ENCODE results near the gene GRIP1. TPM values are rescaled to one million over a fixed set of nuclear protein-coding genes. Genes with fewer than 3 reads are reported as not detected.

The GRIP1 gene
- total RNA-seq, 1 donor: under 0.01 TPM

DNA sequence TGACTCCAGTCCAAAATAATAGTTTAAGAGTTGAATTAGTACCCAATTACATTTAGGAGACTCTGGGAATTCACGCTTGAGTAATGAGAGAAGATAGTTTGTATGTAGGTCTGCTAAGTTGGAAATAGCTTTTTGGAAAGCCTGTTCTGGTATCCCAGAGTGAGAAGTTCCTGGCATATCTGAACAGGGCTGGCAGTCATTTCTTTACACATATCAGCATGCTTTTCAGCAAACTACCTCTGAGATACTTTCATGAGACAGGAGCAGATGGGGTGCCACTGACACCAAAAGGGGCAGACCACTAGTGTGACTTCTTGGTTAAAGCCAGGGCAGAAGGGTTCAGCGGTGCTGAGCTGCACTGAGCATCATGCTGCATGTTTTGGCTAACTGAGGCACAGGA, 45.1 kb upstream of the GRIP1 start:
- Histone ChIP-seq H3K9me3 (ENCODE audit: low read depth, low read length) (no peaks in the 10 kb centered on the region), H3K27me3 (ENCODE audit: insufficient read depth, low read length) (no peaks in the 10 kb centered on the region), H3K4me3 (ENCODE audit: insufficient read depth, low read length) (no peak overlapping the region), H3K36me3 (ENCODE audit: insufficient read depth, low read length) (no peaks in the 10 kb centered on the region), H3K27ac (ENCODE audit: low read depth, low read length) (no peak overlapping the region), H3K4me1 (ENCODE audit: insufficient read depth, low read length) (no peaks in the 10 kb centered on the region), H4K20me1 (ENCODE audit: insufficient read depth, low read length) (no peaks in the 10 kb centered on the region), H3K4me2 (ENCODE audit: insufficient read depth, low read length) (no peak overlapping the region), H3K79me2 (ENCODE audit: insufficient read depth, low read length) (no peaks in the 10 kb centered on the region), H2AFZ (ENCODE audit: low read length) (no peak overlapping the region)
- TF ChIP-seq, protein P1, sequence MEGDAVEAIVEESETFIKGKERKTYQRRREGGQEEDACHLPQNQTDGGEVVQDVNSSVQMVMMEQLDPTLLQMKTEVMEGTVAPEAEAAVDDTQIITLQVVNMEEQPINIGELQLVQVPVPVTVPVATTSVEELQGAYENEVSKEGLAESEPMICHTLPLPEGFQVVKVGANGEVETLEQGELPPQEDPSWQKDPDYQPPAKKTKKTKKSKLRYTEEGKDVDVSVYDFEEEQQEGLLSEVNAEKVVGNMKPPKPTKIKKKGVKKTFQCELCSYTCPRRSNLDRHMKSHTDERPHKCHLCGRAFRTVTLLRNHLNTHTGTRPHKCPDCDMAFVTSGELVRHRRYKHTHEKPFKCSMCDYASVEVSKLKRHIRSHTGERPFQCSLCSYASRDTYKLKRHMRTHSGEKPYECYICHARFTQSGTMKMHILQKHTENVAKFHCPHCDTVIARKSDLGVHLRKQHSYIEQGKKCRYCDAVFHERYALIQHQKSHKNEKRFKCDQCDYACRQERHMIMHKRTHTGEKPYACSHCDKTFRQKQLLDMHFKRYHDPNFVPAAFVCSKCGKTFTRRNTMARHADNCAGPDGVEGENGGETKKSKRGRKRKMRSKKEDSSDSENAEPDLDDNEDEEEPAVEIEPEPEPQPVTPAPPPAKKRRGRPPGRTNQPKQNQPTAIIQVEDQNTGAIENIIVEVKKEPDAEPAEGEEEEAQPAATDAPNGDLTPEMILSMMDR (IDR thresholded peaks at IDR 0.05; ENCODE audit: extremely low read depth, low read depth, low read length): no peak
- no peak for DNase-seq (ENCODE audit: insufficient read length, low spot score, missing footprints)

DNA sequence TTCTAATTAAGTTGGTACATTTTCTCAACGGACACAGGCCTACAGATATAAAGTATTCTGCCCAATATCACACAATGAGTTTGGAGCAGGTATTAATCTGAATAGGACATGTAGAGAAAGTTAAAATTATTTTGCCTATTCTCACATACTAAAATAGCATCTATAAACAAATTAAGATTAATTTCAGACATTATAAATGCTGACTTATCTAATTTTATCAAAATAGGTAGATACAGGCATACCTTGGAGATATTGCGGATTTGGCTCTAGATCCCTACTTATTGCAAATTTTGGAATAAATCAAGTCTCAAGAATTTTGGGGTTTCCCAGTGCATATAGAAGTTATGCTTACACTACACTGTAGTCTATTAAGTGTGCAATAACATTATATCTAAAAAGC, 41.0 kb upstream of the GRIP1 start:
- Histone ChIP-seq H3K27ac (ENCODE audit: low read depth, low read length) (no peak overlapping the region), H2AFZ (ENCODE audit: low read length) (no peak overlapping the region), H3K27me3 (ENCODE audit: insufficient read depth, low read length) (no peaks in the 10 kb centered on the region), H3K79me2 (ENCODE audit: insufficient read depth, low read length) (no peaks in the 10 kb centered on the region), H3K36me3 (ENCODE audit: insufficient read depth, low read length) (no peaks in the 10 kb centered on the region), H4K20me1 (ENCODE audit: insufficient read depth, low read length) (no peaks in the 10 kb centered on the region), H3K9me3 (ENCODE audit: low read depth, low read length) (no peaks in the 10 kb centered on the region), H3K4me2 (ENCODE audit: insufficient read depth, low read length) (no peak overlapping the region), H3K4me1 (ENCODE audit: insufficient read depth, low read length) (no peaks in the 10 kb centered on the region), H3K4me3 (ENCODE audit: insufficient read depth, low read length) (no peak overlapping the region)
- DNase-seq (ENCODE audit: insufficient read length, low spot score, missing footprints): no peak
- TF ChIP-seq, protein P1 (IDR thresholded peaks at IDR 0.05; ENCODE audit: extremely low read depth, low read depth, low read length): no peak

GRCh38 chr12:66717036-66717673, 38.3 kb upstream of the GRIP1 start:
- Histone ChIP-seq H2AFZ (ENCODE audit: low read length) (no peak overlapping the region), H3K27ac (ENCODE audit: low read depth, low read length) (no peak overlapping the region), H3K79me2 (ENCODE audit: insufficient read depth, low read length) (no peaks in the 10 kb centered on the region), H3K27me3 (ENCODE audit: insufficient read depth, low read length) (no peaks in the 10 kb centered on the region), H3K4me3 (ENCODE audit: insufficient read depth, low read length) (no peak overlapping the region), H3K36me3 (ENCODE audit: insufficient read depth, low read length) (no peaks in the 10 kb centered on the region), H3K4me2 (ENCODE audit: insufficient read depth, low read length) (no peak overlapping the region), H3K9me3 (ENCODE audit: low read depth, low read length) (no peaks in the 10 kb centered on the region), H4K20me1 (ENCODE audit: insufficient read depth, low read length) (no peaks in the 10 kb centered on the region), H3K4me1 (ENCODE audit: insufficient read depth, low read length) (no peaks in the 10 kb centered on the region)
- TF ChIP-seq, protein P1 (IDR thresholded peaks at IDR 0.05; ENCODE audit: extremely low read depth, low read depth, low read length): no peak
- no peak for DNase-seq (ENCODE audit: insufficient read length, low spot score, missing footprints)

GRCh38 chr12:66716522-66716921, 37.6 kb upstream of the GRIP1 start:
- TF ChIP-seq, protein P1 (IDR thresholded peaks at IDR 0.05; ENCODE audit: extremely low read depth, low read depth, low read length): no peak
- Histone ChIP-seq H3K9me3 (ENCODE audit: low read depth, low read length) (no peaks in the 10 kb centered on the region), H3K79me2 (ENCODE audit: insufficient read depth, low read length) (no peaks in the 10 kb centered on the region), H3K4me2 (ENCODE audit: insufficient read depth, low read length) (no peak overlapping the region), H3K27me3 (ENCODE audit: insufficient read depth, low read length) (no peaks in the 10 kb centered on the region), H4K20me1 (ENCODE audit: insufficient read depth, low read length) (no peaks in the 10 kb centered on the region), H3K27ac (ENCODE audit: low read depth, low read length) (no peak overlapping the region), H2AFZ (ENCODE audit: low read length) (no peak overlapping the region), H3K4me1 (ENCODE audit: insufficient read depth, low read length) (no peaks in the 10 kb centered on the region), H3K36me3 (ENCODE audit: insufficient read depth, low read length) (no peaks in the 10 kb centered on the region), H3K4me3 (ENCODE audit: insufficient read depth, low read length) (no peak overlapping the region)
- DNase-seq (ENCODE audit: insufficient read length, low spot score, missing footprints): no peak
